GM12878 (cell line): ENCODE measurements around the gene RMP24.
A peak's percentile ranks its signal among the peaks of the same experiment; 100 is the strongest.

Experiments
- ATAC-seq: fragments of 200-7000 bp; cut with Tn5 transposase; 3 replicates; pipeline ENCODE4 v1.9.1; 2020; ENCODE audit warnings: mild to moderate bottlenecking, moderate library complexity
- BruUV-seq: library from RNA; stranded (reverse); fragments of 400-500 nt; replicated peaks from 2 replicates; lab custom pipeline; 2021; lab: Mats Ljungman, UMichigan
- CTCF ChIA-PET: fragments of 300-600 bp; sonication (Branson Sonifier 250); formaldehyde crosslinking; extraction: SDS; loops from one replicate; lab custom pipeline; 2021; ENCODE audit warnings: inconsistent platforms; lab: Yijun Ruan, JAX
- POLR2A ChIA-PET: fragments of 350-600 bp; formaldehyde crosslinking; extraction: SDS; loops from one replicate; lab custom pipeline; 2021; ENCODE audit warnings: inconsistent platforms; lab: Charles Lee
- RAD21 ChIA-PET: fragments of 300-600 bp; sonication (Branson Sonifier 250); formaldehyde crosslinking; loops from one replicate; lab custom pipeline; 2023; ENCODE audit warnings: antibody characterized with exemption; ENCODE audit not compliant: unreplicated experiment; lab: Charles Lee
- SMC1A ChIA-PET: fragments of 300-600 bp; sonication (Branson Sonifier 250); formaldehyde crosslinking; loops from one replicate; lab custom pipeline; 2023; ENCODE audit not compliant: unreplicated experiment, uncharacterized antibody; lab: Charles Lee
- DNase-seq: peaks from one replicate; pipeline ENCODE4 v3.0.0-alpha.2; 2011; ENCODE audit warnings: low read depth, low spot score
- FAIRE-seq: peaks from 3 replicates; lab custom pipeline; 2011; peaks lifted over from hg19 to GRCh38; lab: Jason Lieb, UNC
- H2AFZ ChIP-seq: 2 replicates; pipeline ENCODE4 v1.6.0; 2011; ENCODE audit warnings: low read depth, low read length, control low read depth; ENCODE audit not compliant: control insufficient read depth
- H3K27ac ChIP-seq: 2 replicates; pipeline ENCODE4 v1.5.1; 2011; ENCODE audit warnings: control low read depth; ENCODE audit not compliant: control insufficient read depth, insufficient read depth
- H3K27me3 ChIP-seq, 2 experiments: replicated peaks in 1 of 2; 2 replicates each; pipeline versions ENCODE4 v1.6.0 to v1.6.1; 2011; ENCODE audit warnings: low read length in 1 of 2; ENCODE audit not compliant: control insufficient read depth in 2 of 2, insufficient read depth in 2 of 2
- H3K36me3 ChIP-seq, 2 experiments: 2 replicates each; pipeline ENCODE4 v1.5.1; 2011; ENCODE audit warnings: low read length in 1 of 2; ENCODE audit not compliant: control insufficient read depth in 2 of 2, insufficient read depth in 2 of 2
- H3K4me1 ChIP-seq: 2 replicates; pipeline ENCODE4 v1.6.1; 2011; ENCODE audit warnings: mild to moderate bottlenecking, low read length, moderate library complexity, mixed read lengths; ENCODE audit not compliant: control insufficient read depth, insufficient read depth
- H3K4me2 ChIP-seq: 2 replicates; pipeline ENCODE4 v1.6.0; 2011; ENCODE audit warnings: control low read depth; ENCODE audit not compliant: control insufficient read depth, insufficient read depth
- H3K4me3 ChIP-seq: fragments of 200-600 bp; sonication (generic); 2 replicates; pipeline ENCODE4 v1.5.1; 2016
- H3K79me2 ChIP-seq: 2 replicates; pipeline ENCODE4 v1.6.0; 2011; ENCODE audit warnings: low read length; ENCODE audit not compliant: control insufficient read depth, insufficient read depth
- H3K9ac ChIP-seq: 2 replicates; pipeline ENCODE4 v1.8.0; 2011; ENCODE audit warnings: low read length, control low read depth, mixed read lengths; ENCODE audit not compliant: control insufficient read depth, insufficient read depth
- H3K9me3 ChIP-seq: replicated peaks from 3 replicates; pipeline ENCODE4 v1.5.1; 2011; ENCODE audit warnings: mild to moderate bottlenecking, low read length; ENCODE audit not compliant: control insufficient read depth, insufficient read depth
- H4K20me1 ChIP-seq: 2 replicates; pipeline ENCODE4 v1.6.0; 2011; ENCODE audit not compliant: control insufficient read depth, insufficient read depth
- RFX5 ChIP-seq: IDR thresholded peaks from 2 replicates; pipeline ENCODE4 v1.6.1; 2011; ENCODE audit warnings: low read depth, low read length, improper control_type of control experiment
- SPI1 ChIP-seq: IDR thresholded peaks from 2 replicates; pipeline ENCODE4 v1.6.1; 2011; ENCODE audit warnings: low read depth, mild to moderate bottlenecking, low read length, moderate library complexity, borderline replicate concordance; ENCODE audit not compliant: insufficient read depth
- WGBS: methylation state at CpG from one replicate; pipeline ENCODE4 v1.1.6; 2016; ENCODE audit warnings: low lambda C conversion rate; ENCODE audit not compliant: insufficient replicate concordance, insufficient coverage; ENCODE audit errors: missing lambda C conversion rate; 5-methylcytosine and 5-hydroxymethylcytosine counted together
- in situ Hi-C: fragments of 300-500 bp; cut with MboI; formaldehyde crosslinking; loops from 9 replicates; pipeline ENCODE4 v1.14.3; 2018; ENCODE audit warnings: mixed read lengths
- intact Hi-C: fragments of 100-400 bp; cut with micrococcal nuclease; formaldehyde crosslinking; loops from one replicate; pipeline ENCODE4 v1.14.2; 2022; ENCODE audit not compliant: unreplicated experiment
- TF ChIP-seq, protein P1 (sequence below), 3 experiments: IDR thresholded peaks in 2 of 3; conservative IDR thresholded peaks in 1 of 3; 2 replicates each; pipeline ENCODE4 v1.5.1; 2011; ENCODE audit warnings: low read depth in 3 of 3, low read length in 3 of 3, mild to moderate bottlenecking in 3 of 3, control low read depth in 2 of 3, moderate library complexity in 2 of 3, inconsistent platforms in 1 of 3, mixed read lengths in 1 of 3; ENCODE audit not compliant: control insufficient read depth in 2 of 3, insufficient read depth in 1 of 3; ENCODE audit errors: extremely low read depth in 1 of 3

RMP24 gene

DNA sequence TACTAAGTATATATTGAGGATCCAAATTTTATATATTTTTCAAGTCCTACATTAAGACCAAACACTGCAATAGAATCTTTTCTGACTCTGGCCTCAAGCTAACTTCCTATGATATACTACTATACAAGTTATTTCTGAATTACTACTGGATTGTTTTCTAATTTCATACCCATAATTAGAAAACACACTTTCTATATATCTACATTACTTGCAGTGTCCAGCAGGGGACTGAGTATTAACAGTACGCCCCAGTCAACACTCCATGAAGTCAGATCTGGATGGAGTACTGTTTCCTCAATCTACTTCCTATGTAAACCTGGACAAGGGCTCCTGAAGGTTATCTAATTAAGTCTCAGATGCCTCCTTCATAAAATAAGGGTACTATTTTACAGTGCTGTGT lies 26.5 kb downstream of the RMP24 start:
- WGBS = 95% methylated on average over 1 of the region's 1 CpG
- Histone ChIP-seq H3K79me2 (no peaks in the 10 kb centered on the region), H3K9me3 (no peaks in the 10 kb centered on the region), H3K27me3 (no peaks in the 10 kb centered on the region), H3K4me2 (no peak overlapping the region), H3K9ac (no peak overlapping the region), H3K36me3 (no peaks in the 10 kb centered on the region; a peak in 1 of 4 replicates), H3K4me1 (no peaks in the 10 kb centered on the region), H3K27ac (no peak overlapping the region), H4K20me1 (no peaks in the 10 kb centered on the region), H3K4me3 (no peak overlapping the region), H2AFZ (no peak overlapping the region)
- intact Hi-C loops (no loop called here), in situ Hi-C loops (no loop called here)
- ChIA-PET CTCF (interaction anchor here (0.7 kb wide), 1 partner anchor 22 kb away, joined by 3 read pairs; no protein-coding TSS in a partner anchor), SMC1A (no interaction called here), POLR2A (no interaction called here), RAD21 (no interaction called here)
- BruUV-seq = no TSS peak
- ATAC-seq (peak; percentile 77), FAIRE-seq (no peak), DNase-seq (no peak)
- TF ChIP-seq, protein P1, sequence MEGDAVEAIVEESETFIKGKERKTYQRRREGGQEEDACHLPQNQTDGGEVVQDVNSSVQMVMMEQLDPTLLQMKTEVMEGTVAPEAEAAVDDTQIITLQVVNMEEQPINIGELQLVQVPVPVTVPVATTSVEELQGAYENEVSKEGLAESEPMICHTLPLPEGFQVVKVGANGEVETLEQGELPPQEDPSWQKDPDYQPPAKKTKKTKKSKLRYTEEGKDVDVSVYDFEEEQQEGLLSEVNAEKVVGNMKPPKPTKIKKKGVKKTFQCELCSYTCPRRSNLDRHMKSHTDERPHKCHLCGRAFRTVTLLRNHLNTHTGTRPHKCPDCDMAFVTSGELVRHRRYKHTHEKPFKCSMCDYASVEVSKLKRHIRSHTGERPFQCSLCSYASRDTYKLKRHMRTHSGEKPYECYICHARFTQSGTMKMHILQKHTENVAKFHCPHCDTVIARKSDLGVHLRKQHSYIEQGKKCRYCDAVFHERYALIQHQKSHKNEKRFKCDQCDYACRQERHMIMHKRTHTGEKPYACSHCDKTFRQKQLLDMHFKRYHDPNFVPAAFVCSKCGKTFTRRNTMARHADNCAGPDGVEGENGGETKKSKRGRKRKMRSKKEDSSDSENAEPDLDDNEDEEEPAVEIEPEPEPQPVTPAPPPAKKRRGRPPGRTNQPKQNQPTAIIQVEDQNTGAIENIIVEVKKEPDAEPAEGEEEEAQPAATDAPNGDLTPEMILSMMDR (IDR thresholded peaks at IDR 0.05 in 2 of 3, conservative IDR thresholded peaks at IDR 0.05 in 1 of 3; ENCODE audit: control insufficient read depth in 2 of 3, extremely low read depth in 1 of 3, insufficient read depth in 1 of 3, low read depth in 3 of 3, low read length in 3 of 3) = peak in 2 of 3 experiments; percentile 26 to 32; a peak in 3 of 6 replicates
- no peak for TF ChIP-seq RFX5

DNA sequence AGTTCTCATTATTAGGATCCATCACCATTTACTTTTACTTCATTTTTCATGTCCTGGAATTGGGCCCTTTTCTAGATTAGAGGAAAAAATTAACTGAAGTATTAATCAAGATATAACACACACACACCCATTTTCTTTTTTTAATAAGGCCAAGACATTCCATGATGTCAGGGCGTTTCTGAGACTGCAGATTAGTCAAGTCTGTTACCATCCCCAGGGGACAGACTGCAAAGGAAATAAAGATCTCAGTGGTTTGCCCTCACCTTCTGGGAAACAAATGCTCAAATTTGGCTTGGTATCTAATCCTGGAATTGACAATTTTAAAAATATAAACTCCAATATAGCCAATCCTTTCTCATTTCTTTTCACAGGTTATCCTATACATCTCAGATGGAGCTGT lies 27.4 kb downstream of the RMP24 start:
- H3K4me2 ChIP-seq = no peak overlapping the region
- SMC1A ChIA-PET = no interaction called here

More for the DNA sequence above, 27.4 kb downstream of the RMP24 start:
- no peak overlapping the region for H2AFZ ChIP-seq
- H3K27me3 ChIP-seq = no peaks in the 10 kb centered on the region
- ATAC-seq = no peak
- no peaks in the 10 kb centered on the region for H4K20me1 ChIP-seq
- no peak for TF ChIP-seq SPI1
- H3K79me2 ChIP-seq = no peaks in the 10 kb centered on the region
- no peaks in the 10 kb centered on the region; a peak in 1 of 4 replicates for H3K36me3 ChIP-seq
- intact Hi-C loops (no loop called here), in situ Hi-C loops (no loop called here)
- WGBS = 30% methylated on average over 1 of the region's 1 CpG
- FAIRE-seq = no peak
- H3K27ac ChIP-seq = no peak overlapping the region
- CTCF ChIA-PET = no interaction called here
- no peak for DNase-seq
- no peak overlapping the region for H3K9ac ChIP-seq
- BruUV-seq = no TSS peak
- RAD21 ChIA-PET = no interaction called here
- POLR2A ChIA-PET = no interaction called here
- no peaks in the 10 kb centered on the region for H3K4me1 ChIP-seq
- no peak overlapping the region for H3K4me3 ChIP-seq
- H3K9me3 ChIP-seq = no peaks in the 10 kb centered on the region
